GM18498 (cell line): ENCODE measurements around the gene ZNF438.

Experiments used
- ATAC-seq: cut with Tn5 transposase; IDR thresholded peaks from one replicate; pipeline ENCODE4 v1.9.1; 2021; ENCODE audit warnings: mild to moderate bottlenecking, moderate library complexity; ENCODE audit not compliant: unreplicated experiment

Gene ZNF438

DNA sequence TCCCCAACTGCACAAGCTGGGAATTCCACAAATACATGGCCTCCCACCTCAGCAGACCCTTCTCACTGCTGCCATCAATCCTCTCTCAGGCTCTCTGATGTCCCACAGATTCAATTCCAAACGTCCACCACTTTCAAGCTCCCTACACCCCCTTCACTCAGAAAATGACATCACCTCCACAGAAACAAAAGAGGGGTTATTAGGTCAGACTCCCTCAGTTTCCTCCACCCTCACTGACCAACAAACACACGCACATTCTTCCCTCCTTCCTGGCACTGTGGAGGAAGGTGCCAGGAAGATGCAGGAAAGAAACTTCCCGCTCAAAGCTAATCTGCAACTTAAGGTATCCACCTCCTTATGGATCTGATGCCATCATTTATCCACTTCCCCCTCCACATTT lies 18.3 kb downstream of the ZNF438 start:
- no peak for ATAC-seq

GRCh38 chr10:31011665-31012022 lies 20.0 kb downstream of the ZNF438 start:
- ATAC-seq = no peak

DNA sequence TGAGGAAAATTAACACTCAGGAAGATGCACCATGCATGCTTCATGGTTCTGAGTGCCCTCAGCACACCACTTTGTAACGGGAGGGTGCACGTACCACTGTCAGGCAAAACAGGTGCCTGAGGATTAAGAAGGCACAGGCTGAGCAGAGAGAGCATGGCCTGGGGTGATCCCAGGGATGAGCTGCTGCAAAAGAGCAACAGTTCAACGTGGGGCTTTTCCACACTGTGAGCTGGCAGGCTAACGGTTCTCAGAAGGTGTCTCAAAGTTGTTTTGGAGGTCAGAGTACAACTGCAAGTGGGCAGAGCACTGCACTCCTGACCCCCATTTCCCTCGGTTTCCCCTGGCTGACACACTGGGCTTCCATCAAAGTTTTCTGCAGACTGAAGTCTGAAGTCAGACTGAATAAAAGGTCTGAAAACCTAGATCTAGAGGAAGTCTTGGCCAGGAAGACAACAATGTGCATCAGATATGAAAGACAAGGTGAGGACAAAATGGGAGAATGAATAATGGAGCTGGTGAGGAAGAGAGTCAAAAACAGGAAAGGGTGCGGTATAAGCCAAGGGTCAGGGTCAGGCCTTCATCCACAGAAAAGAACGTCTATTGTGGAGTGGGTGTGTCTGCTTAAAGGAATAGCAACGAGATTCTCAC lies 20.5 kb downstream of the ZNF438 start:
- ATAC-seq = no peak

DNA sequence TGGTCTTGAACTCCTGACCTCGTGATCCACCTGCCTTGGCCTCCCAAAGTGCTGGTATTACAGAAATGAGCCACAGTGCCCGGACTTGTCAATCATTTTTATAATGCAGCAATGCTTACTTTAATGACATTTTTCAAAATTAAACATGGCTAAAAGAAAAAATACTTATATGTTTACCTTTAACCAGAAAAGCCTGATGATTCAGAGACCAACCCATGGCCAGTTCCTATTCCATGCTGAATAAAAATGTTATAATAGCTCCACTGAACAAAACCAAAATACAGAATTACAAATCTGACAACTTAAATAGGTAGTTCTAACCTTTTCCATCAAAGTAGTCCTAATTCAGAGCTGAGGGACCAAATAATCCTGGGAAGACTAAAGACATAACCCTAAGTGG lies 21.6 kb downstream of the ZNF438 start:
- no peak for ATAC-seq

GRCh38 chr10:31005895-31006294 lies 25.8 kb downstream of the ZNF438 start:
- ATAC-seq = no peak

DNA sequence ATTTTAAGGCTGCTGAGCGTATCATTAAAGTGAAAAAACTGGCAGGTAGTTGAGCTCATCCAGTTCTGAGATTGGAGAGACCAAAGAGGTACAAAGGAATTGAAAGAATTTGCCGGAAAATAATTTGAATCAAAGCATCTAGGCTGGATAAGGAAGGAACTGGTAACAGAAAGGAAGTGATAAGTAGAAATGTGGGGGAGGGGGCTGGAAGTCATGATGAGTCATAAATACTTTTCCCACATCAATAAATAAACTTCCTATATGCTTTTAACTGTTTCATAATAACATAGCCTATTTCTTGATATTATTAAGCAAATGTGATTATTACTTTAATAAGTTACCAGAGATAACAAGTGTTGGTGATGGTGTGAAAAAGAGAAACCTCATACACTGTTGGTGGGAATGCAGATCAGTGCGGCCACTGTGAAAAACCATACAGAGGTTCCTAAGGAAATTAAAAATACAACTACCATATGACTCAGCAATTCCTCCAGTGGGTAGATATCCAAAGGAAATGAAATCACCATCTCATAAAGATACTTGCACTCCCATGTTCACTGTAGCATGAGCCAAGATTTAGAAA lies 27.0 kb downstream of the ZNF438 start:
- no peak for ATAC-seq

DNA sequence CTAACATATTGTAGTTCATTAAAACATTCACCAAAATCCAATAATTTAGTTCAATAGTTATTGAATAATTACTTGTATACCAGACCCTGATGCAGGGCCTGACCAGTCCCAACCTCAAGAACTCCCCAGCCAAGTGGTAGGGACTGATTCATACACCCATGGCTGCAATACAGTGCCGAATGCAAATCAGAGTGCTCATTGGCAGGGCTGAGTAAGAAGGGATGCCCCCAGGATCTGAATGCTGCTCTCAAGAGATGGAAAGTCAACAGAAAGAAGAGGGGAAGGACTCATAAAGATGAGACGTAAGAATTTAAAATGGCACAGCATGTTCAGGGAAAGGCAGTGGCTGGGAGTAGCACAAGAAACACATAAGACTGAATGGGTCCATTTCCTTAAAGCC lies 29.9 kb downstream of the ZNF438 start:
- ATAC-seq = no peak

GRCh38 chr10:31000867-31001266 lies 30.8 kb downstream of the ZNF438 start:
- no peak for ATAC-seq

DNA sequence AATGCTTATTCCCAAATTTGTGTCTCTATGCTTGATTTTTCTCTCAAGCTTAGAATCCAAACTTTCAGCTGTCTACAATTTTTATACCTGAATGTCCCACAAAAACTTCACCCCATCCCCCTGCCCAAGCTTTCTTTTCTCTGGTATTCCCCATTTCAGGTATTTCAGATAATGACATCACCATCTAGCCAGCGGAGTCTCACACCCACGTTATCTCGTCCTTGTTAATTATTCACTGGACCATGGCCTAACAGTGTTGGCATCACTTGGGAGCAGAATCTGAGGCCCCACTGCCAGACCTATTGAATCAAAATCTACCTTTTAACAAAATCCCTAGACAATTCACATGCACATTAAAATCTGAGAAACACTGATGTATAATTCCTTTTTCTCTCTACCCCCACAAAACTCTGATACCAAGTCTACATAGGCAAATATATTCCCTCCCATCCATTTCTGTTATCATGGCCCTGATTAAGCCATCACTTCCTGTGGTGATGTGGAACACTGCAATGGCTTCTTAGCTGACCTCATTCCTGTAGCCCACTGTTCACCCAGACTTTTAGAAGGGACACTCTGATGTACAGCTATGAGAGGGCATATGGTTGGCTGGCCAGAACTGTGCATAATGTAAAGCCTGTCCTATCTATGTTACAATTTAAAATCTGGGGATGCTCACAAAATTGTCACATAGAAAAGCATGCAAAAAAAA lies 31.4 kb downstream of the ZNF438 start:
- ATAC-seq = no peak

DNA sequence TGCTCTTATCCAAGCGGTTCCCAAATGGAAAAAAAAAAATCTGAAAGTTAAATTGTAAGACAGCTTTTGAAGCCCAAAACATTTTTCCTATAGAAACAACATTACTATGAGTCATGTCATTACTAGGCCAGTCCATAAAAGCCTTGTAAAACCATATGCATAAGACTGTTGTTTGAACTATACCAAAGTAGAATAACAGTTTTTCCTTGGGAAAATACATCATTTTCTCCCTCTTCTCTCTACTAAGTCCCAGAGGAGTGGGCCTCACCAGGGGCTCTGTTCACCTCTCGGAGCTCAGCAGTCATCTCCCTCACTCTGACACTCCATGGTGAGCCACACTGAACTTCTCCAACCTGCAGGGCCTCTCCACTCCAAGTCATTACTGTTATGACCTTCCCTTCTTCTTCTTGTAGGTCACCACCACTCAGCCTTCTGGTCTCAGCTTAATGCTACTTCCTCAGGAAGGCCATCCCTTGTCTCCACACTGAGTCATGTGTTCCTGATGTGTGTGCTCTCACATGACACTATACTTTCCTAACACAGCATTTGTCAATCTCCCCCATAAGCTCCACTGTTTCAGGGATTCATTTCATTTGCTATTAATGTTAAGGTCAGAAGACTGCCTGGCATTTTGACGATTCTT lies 32.5 kb downstream of the ZNF438 start:
- no peak for ATAC-seq

DNA sequence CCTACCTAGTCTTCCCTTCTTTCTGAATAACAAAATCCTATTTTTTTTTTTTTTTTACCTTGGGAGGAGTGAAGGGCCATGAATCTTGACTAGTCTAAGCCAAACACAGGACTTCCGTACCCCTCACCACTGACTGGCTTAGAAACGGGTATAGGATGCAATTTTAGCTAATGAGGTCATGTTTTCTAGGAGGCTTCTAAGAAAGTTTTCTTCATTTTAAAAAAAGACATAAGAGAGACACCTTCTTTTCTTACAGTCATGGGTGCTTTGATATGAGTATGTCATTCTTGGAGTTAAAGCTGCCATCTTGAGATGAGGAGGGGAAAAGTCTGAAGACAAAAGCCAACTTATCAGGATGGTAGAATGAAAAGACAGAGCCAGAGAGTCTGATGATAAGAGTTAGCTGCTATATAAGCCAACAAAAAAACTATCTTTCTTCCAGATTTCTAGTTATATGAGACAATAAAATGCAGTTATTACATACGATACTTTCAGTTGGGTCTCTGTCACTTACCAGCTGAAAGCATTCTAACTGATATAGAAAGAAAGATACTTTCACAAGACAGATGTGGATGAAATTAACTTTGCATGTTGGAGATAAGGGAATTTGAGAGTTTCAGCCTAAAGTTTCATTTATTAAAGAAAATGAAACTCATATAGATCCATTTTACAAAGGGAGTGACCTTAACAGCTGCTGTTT lies 34.0 kb downstream of the ZNF438 start:
- no peak for ATAC-seq

GRCh38 chr10:30996481-30997005 lies 35.1 kb downstream of the ZNF438 start:
- ATAC-seq = no peak

GRCh38 chr10:30995081-30995770 lies 36.4 kb downstream of the ZNF438 start:
- ATAC-seq = no peak

DNA sequence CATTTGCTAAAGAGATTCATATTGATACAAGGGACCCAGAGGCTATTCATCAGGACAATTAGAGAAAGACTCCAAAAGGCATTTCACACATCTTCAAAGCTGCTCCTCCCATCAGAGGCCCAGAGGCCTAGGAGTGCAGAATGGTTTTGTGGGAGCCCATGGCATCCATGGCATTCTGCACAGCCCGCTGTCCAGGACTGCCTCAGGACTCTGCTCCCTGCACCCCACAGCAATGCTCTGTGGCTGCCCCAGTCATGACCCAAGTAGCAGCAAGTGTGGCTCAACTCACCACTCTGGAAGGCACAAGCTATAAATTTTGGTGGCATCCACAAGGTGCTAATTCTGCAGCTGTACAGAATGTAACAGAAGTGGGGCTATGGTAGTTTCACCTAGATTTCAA lies 38.5 kb downstream of the ZNF438 start:
- no peak for ATAC-seq

DNA sequence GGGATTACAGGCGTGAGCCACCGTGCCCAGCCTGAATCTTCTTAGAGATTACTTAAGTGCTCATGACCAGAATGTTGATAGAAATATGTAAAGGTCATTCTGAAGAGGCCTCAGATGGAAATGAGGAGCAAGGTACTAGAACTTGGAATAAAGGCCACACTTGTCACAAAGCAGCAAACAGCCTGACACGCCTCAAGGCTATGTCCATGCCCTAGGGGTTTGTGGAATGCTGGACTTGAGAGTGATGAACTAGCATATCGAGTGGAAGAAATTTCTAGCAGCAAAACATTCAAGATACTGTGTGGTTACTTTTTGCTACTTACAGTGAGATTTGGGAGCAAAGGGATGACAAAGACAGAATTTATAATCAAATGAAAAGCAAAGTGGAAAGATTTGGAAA lies 39.0 kb downstream of the ZNF438 start:
- ATAC-seq = no peak

GRCh38 chr10:30991647-30992011 lies 40.0 kb downstream of the ZNF438 start:
- ATAC-seq = no peak

- no peak for ATAC-seq
These were observed 40.6 kb downstream of the ZNF438 start for GRCh38 chr10:30990971-30991646.

DNA sequence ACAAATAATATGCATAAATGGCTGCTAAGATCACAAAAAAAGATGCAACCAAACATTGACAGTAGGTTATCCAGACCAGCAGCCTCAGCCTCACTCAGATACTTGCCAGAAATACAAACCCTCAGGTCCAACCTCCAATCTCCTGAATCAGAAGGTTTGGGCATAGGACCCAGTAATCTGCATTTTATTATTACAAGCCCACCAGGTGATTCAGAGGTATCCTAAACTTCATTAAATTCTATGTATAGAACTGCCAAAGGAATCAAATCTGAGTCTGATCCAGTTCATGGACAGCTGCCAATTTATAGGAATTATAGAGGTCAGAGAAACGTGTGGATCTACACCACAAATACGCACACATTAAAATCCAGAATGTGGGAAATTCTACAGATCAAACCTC lies 41.3 kb downstream of the ZNF438 start:
- no peak for ATAC-seq

DNA sequence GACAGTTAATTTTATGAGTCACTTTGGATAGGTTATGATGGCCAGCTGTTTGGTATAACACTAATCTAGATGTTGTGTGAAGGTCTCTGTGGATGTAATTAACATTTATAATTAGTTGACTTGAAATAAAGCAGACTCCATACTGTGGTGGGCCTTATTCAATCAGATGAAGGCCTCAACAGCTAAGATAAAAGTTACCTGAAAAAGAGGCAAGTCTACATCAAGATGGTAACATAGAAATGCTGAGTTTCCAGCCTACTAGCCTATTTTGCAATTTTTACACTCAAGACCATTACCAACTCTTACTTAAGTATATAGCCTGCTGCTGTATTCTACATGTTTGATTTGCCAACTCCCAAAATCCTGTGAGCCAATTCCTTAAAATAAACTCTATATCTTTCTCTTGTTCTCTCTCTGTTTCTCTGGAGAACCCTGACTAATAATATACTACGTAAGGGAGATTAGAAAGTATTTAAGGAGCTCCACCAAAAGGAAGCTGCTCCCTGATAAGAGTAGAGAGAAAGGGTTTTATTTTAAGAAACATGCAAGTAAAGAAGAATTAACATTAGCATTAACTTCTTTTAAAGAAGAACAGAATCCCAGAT lies 42.7 kb downstream of the ZNF438 start:
- no peak for ATAC-seq

DNA sequence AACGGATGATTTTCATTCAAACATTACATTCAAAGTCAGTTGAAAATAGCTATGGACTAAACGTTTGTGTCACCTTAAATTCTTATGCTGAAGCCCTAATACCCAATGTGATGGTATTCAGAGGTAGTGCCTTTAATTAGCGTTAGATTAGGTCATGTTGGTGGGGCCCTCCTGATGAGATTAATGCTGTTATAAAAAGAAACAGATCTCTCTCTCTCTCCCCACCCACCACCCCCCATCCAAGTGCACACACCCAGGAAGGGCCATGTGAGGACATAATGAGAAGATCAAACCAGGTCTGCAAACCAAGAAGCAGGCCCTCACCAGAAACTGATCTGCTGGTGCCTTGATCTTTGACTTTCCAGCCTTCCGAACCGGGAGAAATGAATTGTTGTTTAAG lies 44.2 kb downstream of the ZNF438 start:
- no peak for ATAC-seq
